HG03565 (cell line): ENCODE measurements around the gene MED27.

Source experiments
- ATAC-seq: cut with Tn5 transposase; IDR thresholded peaks from one replicate; pipeline ENCODE4 v1.9.1; 2021; ENCODE audit warnings: mild to moderate bottlenecking, moderate library complexity; ENCODE audit not compliant: unreplicated experiment

MED27 gene

GRCh38 chr9:131865446-131866195 lies 214.0 kb downstream of the MED27 start:
- no peak for ATAC-seq

- no peak for ATAC-seq
These were observed 215.1 kb downstream of the MED27 start for GRCh38 chr9:131864531-131864930.

GRCh38 chr9:131863306-131863896 lies 216.3 kb downstream of the MED27 start:
- no peak for ATAC-seq

GRCh38 chr9:131862261-131862660 lies 217.4 kb downstream of the MED27 start:
- no peak for ATAC-seq

- no peak for ATAC-seq
These were observed 219.2 kb downstream of the MED27 start for GRCh38 chr9:131860430-131860829.

- no peak for ATAC-seq
These were observed 221.5 kb downstream of the MED27 start for GRCh38 chr9:131858147-131858546.

- ATAC-seq: no peak
These were observed 223.6 kb downstream of the MED27 start for GRCh38 chr9:131856105-131856504.

GRCh38 chr9:131854896-131855613 lies 224.6 kb downstream of the MED27 start:
- no peak for ATAC-seq

GRCh38 chr9:131854334-131854733 lies 225.3 kb downstream of the MED27 start:
- no peak for ATAC-seq

GRCh38 chr9:131853434-131853833 lies 226.2 kb downstream of the MED27 start:
- ATAC-seq: no peak

- ATAC-seq: no peak
These were observed 228.3 kb downstream of the MED27 start for GRCh38 chr9:131851414-131851813.

GRCh38 chr9:131849391-131849790 lies 230.3 kb downstream of the MED27 start:
- no peak for ATAC-seq

- no peak for ATAC-seq
These were observed 231.0 kb downstream of the MED27 start for GRCh38 chr9:131848570-131849160.

- no peak for ATAC-seq
These were observed 231.9 kb downstream of the MED27 start for GRCh38 chr9:131847665-131848354.

GRCh38 chr9:131845305-131846298 lies 234.1 kb downstream of the MED27 start:
- no peak for ATAC-seq

- ATAC-seq: no peak
These were observed 234.9 kb downstream of the MED27 start for GRCh38 chr9:131844745-131845118.

GRCh38 chr9:131843989-131844744 lies 235.5 kb downstream of the MED27 start:
- no peak for ATAC-seq

- no peak for ATAC-seq
These were observed 237.8 kb downstream of the MED27 start for GRCh38 chr9:131841765-131842318.
